Measurements from ENCODE around the gene PHC2.

Gene PHC2

DNA sequence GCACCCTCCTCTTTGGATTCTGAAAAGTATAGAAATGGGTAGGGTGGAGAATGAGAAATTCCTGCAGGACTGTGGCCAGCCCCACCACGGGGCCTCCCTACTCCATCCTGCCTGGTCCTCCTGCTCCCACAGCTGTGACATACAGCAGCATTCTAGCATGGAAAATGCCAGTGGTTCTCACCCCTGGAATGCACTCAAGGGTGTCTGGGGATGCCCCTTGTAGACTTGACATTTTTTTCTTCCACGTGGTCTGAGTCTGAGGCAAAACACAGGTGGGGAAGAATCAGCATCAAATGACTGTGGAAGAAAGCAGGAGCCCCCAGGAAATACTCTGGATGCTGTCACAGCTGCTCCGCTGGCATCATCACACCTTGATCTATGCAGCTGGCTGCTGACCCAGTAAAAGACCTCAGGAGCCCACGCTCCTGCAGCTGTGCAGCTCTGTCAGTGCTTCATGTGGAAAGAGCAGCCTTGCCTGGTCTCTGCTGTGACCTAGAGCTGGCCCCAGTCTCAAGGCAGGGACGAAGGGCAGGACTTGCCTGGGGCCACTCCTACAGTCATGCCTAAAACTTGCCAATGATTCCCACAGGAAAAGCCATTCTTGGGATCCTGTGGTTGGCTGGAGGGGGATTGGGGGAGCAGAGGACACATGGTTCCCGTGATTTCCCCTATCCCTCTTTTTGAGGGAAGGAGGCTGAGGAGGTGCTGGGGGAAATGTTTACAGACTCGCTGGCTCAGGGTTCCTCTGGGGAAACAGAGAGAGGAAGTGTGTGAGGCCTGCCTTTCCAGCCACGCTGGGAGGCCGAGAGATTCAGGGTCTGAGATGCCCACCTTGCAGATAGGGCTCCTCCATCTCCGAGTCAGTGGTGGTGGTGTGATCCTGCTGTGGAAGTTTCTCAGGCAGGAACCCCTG is 99.2 kb downstream of the PHC2 start:
- DNase-seq (ENCODE audit: low spot score) = no peak

DNA sequence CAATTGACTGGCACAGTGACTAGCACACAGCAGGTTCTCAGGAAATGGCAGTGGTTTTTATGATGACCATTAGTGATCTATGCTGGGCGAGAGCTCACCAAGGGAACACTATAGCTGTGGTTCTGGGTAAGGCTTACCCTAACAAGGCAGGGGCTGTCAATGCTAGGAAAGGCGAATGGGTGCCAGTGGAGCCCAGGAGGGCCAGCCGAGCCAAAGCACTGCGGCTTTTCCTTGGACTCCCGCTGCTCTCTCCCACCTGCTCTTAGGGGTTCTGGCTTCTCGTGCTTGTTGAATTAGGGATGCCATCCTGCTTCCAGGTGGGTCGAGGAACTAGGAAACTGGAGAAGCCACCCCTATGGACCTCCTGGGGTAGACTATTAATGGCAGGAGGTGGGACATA is 100.0 kb downstream of the PHC2 start:
- DNase-seq (ENCODE audit: low spot score) = no peak

DNA sequence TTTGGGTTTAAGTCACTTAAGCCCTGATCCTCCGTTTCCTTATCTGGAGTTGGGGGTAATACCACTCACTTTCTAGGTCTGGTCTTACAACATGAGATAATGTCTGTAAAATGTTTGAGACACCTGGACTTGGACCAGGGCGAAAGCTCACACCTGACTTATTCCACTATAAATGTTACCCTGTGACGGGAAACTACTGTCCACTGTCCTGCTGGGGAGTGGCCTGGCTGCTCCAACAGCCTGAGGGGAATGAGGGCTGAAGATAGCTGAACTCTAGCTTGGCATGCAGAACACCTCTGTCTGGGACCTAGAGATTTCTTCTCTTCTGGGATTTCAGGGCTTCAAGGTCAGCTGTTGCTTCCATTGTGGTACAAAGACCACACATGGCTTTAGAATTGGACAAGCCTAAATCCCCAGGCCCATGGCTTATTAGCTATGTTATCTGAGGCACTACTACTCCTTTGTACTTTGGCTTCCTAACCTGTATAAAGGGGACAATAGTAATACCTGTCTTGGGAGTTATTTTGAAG is 100.5 kb downstream of the PHC2 start:
- DNase-seq (ENCODE audit: low spot score) = no peak

DNA sequence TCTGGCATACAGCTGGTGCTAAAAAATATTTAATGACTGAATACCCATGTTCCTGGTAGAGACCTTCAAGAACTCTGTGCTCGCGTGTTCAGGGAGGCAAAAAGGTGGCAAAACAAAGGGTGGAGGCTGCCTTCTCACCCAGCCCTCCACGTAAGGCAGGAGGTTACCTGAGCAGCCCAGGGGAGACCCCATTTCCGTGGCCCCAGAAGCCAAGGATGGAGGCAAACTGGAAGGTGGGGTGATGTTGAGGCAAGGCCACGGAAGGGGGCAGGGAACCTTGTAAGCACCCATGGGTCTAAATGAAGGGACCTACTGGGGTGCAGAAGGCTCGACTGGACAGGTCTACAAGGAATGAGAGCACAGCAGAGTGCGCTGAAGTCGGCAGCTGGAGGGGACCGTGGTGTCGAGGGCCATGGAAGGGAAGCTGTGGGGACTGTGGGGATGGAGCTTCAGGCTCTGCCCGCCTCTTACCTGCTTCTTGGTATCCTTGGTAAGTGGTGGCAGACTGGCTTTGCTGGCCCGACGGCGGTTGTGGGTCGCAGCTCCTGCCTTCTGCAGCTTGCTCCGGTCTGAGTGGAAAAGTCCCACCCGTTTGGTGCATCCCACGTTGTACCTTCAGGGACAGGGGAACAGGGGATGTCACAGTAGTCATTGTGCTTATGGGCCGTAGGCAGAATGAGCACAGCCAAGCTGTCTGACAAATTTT is 101.1 kb downstream of the PHC2 start:
- no peak for DNase-seq (ENCODE audit: low spot score)

DNA sequence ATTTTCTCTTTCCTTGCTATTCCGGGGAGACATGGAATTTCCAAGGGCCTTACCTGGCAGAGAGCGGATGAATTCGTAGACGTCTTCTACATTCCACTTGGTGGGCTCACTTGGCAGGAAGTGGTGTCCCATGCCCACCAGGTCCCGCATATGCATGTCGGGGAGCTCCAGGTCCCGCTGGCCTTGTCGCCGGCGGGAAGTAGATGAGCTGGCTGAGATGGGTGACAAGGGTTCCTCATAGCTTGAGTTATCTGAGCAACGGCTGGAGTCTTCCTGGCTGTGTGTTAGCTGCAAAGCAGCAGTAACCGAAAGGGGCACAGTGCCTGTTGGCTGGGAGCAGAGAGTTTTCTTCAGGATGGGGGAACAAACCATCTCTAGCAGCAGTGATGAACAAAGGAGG is 102.1 kb downstream of the PHC2 start:
- DNase-seq (ENCODE audit: low spot score) = no peak

DNA sequence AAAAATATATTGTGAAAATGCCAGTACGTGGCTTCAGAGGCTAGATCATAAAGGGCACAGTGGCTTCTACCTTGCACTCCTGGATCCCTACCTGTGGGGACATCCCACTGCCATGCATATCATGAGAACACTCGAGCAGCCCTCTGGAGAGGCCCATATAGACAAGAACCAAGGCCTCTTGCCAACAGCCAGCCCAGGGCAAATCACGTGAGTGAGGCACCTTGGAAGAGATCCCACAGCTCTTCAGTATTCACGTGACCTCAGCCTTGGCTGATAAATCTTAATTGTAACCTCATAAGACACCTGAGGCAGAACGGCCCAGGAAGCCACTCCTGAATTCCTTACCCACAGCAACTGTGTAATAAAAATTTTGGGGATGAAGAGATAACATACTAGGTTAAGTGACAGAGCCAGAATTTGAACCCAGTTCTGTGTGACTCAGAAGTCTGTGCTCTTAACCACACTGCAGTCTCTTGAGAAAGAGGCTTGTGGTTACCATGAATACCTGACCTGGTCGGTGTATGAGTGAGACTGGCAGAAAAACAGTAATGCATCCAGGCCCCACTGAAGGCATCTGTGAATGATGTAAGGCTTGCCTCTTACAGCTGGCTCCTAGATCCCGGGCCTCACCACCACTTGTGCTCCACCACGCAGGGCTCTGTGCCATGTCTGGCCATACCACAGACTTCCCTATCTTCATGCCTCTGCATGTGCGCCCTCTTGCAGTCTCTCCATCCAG is 103.1 kb downstream of the PHC2 start:
- DNase-seq (ENCODE audit: low spot score) = no peak

DNA sequence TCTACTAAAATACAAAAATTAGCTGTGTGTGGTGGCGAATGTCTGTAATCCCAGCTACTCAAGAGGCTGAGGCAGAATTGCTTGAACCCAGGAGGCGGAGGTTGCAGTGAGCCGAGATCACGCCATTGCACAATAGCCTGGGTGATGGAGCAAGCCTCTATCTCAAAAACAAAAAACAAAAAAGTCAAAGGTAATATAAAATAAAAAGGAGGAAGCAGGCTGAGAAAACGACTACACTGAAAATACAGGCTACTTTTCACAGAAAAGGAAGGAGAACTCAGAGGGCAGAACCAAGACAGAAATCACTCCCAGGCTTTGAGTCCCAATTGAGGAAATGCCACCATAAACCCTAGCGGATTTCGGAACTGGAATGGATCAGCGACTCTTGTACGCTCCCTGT is 104.1 kb downstream of the PHC2 start:
- no peak for DNase-seq (ENCODE audit: low spot score)

DNA sequence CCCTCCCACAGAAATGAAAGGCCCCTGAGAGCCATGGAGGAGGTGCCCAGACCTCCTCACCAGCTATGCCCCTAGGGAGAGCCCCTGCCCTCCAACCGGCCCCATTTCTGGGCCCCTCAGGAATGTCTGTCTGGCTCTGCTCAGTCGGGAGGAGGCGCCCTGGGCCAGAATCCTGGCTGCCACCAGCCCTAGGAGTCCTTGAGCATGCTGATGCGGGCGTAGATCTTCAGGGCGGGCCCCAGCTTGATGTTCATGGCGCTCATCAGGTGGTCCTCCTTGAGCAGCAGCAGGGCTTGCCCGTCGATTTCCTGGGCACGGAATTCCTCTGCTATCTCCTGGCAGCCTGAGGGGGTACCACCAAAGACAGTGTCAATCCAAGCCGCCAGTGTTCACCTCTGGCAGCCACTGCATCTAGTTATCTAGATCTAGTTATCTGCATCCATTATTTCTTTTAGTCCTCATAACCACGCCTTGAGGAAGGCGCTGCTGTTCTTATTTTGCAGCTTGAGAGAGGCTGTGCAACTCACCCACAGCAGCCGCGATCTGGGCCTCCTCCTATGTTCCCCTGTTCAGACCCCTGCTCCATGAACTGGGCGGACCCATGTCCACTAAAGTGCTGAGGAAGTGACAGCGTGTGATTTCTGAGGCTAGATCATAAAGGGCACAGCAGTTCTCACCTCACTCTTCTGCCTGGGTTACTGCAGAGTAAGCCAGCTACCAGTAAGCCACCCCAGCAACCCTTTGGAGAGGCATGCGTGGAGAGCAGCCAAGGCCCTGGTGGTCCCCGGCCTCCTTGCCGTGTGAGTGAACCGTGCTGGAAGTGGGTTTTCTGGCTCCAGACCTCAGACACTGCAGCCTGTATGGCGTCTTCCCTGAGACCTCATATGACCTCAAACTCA is 106.0 kb downstream of the PHC2 start:
- no peak for DNase-seq (ENCODE audit: low spot score)

DNA sequence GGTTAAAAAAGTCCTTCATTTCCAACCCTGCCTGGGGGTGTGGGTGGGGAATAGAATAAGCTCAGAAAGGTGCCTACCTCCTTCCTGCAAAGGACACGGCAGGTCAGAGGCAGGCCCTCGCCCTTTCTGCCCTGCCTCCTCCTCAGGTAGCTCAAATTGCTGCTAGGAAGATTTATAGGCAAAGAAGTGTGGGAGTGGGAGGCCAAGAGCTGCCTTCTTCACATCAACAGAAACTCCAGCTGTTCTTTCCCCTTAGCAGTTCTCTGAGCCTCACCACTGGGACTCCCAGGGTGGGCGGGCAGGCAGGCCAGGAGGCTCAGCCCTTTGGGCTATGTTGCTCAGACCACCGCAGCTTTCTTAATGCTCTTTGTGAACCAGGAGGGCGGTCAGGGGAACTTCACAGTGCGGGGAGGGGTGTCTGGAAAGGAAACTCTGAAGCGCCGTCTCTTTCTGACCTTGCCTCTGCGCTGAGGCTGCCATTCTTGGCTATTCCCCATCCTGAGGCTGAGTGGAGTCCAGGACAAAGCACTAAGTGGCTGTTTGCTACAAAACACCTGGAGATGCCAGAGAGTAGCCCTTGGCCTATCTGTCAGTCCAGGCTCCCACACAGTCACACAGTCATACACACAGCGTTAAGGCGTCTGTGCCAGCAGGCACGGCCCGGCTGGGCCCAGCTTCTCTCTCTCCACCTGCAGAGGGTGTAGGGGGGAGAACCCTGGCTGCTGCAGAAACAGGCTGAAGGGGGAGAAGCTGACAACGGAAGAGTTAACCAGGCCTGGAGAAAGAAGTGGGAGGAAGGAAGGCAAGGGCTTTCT is 107.0 kb downstream of the PHC2 start:
- DNase-seq (ENCODE audit: low spot score) = no peak

DNA sequence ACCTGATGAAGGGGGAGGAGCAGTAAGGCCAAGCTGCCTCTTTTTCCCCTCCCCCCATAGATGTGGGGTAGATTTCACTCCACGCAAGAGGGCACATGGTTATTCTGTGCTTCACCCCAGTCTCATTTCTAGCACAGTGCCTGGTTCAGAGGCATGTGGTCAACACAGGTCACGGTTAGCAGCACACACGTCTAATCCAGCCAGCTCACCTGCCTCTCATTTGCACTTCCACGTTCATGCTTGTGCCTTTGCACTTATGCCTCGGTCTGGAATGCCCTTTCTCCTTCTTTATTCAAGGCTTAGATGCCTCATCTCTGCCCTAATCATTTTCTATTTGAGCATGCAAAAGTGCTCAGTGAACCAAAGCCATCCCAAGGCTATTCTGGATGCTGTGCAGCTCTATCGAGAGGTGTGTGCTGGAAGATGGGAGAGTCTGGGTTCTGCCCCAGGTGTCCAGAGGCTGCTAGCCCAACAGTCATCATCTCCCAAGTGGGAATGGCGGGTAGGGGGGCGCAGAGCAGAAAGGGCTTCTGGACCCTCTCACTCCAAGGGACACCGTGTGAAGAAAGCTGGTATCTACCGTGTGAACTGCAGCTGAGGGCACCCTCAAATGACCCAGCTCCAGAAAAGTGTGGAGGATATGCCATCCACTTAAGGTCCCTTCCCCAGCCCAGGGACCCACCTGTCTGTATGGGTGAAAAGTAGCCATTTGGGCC is 107.9 kb downstream of the PHC2 start:
- no peak for DNase-seq (ENCODE audit: low spot score)

DNA sequence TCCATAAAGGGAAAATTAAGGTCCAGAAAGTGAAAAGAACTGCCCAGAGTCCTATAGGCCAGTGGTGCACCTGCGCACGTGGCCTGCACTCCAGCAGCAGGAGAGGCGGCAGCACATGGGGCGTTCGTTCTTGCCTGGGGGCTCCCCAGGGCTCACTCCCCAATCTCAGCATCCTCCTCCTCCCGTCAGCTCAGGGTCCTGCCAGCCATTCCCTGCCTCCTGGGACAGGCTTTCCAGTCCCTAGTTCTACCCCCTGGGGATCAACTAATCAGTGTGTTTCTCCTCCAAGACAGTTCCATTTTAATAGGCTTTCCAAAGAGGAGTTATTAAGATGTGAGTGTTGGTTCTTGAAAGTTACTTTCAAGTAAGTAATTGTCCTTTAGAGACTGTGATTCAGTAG is 108.8 kb downstream of the PHC2 start:
- no peak for DNase-seq (ENCODE audit: low spot score)

DNA sequence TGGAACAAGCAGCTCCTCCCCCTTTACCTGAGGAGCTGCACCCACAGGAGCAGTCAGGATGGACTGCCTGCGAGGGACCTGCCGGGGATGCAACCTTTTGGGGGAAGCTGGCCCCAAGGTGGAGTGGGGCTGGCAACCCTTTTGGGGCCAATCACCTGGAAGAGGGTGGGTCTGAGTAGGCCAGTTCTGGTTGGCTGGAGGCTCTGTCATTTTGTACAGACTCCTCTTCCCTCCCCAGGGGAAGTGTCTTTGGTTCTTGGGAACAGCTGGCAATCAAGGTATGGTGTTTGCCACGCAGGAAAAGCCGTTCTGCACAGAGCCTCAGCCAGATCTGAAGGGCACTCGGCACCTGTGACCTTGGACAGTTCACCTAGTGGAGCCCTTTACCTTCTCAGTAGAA is 109.7 kb downstream of the PHC2 start:
- no peak for DNase-seq (ENCODE audit: low spot score)

DNA sequence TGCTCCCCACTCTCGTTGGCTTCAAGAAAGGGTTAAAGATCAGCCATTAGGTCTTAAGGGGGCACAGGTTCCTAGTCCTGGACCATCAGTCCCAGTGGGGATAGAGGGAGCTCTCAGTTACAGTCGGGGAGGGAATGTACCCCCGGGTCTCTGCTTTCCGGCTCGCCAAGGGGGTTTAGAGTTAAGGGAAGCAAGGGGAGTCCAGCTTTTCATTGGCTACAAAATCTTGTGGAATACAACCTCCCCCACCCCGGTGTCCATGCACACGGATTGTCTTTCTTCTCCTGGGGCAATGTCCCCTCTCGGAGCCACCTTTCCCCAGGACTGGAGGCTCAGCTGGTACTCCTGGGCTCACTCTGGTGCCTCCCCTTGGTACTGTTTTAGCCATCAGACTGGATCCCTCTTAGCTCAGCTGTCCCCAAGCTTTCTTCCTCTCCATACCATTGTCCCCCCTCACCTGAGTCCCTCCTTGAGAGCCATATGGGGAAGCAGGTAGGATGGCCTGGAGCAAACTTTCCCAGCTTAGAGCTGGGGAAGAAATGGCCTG is 110.2 kb downstream of the PHC2 start, which contains the start of gene A3GALT2:
TSS of gene A3GALT2 (minus strand) at position 480 of the 547 bp plus-strand sequence. CDS start at position 480, 0 bp downstream.
- DNase-seq (ENCODE audit: low spot score) = no peak

DNA sequence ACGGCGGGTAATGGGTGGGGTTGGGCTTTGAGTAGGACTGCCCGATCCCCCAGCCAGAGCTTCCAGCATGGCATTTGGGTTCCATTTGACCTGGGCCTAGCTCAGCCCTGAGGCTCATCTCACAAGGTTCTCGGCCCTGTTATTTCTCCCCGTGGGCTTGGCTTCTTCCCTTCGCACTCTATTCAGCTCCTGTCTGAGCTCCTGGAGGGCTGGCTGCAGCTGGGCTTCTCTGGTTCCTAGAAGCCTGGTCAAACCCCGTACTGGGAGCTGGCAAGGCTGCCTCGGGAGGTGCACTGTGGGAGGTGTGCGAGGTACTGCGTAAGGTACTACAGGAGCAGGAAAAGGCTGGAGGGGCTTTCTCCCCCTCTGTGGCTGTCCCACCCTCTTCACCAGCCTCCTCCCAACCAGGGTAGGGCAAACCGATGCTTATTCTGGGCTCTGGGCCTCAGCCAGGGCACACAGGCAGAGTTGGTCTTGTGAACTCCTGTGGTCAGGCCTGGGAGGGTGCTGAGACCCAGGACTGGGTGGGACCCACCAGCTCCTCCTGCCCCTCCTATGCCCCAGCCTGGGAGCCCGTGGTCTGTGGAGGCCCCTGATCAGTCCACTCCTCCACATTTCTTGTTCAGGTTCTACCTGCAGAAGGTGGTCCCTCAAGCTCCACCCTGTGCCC is 110.8 kb downstream of the PHC2 start:
- no peak for DNase-seq (ENCODE audit: low spot score)

DNA sequence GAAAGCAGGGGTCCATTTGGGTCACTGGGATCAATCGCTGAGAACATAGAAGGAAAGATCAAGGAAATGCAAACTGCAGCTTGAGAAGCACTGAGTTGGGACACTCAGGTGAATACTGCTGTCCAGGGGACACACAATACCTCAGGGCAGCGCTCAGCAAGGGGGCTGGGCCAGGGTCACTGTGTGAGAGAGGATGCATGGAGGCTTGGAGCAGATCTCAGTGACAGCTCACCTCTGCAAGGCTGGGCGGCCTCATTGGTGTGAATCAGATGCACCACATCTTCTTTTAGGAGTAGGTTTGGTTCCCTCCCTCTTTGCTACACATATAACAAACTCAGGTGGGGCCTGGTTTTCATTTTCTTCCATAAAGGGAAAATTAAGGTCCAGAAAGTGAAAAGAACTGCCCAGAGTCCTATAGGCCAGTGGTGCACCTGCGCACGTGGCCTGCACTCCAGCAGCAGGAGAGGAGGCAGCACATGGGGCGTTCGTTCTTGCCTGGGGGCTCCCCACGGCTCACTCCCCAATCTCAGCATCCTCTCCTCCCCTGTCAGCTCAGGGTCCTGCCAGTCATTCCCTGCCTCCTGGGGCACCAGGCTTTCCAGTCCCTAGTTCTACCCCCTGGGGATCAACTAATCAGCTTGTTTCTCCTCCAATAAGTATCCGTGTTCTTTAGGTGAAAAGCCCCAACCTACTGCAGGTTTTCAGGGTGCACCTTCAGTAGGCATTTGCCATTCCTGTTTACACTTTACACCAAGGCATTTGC is 111.5 kb downstream of the PHC2 start:
- DNase-seq (ENCODE audit: low spot score) = no peak

DNA sequence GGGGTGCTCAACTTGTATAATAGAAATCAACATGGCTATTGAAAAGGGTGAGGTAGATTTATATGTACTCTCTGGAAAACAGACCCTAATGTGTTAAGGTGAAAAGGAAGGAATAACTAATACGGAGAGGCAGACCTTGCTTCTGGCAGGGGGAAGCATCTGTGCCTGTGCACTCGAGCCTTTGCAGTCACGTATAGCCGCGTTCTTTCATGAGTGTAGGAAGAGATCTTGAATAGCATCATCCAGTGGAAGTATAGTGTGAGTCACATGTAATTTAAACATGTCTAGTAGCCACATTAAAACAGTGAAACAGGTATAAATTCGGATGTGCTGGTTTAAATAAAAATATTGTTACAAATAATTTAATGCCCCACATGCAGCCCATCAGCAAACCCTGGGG is 112.9 kb downstream of the PHC2 start:
- no peak for DNase-seq (ENCODE audit: low spot score)

DNA sequence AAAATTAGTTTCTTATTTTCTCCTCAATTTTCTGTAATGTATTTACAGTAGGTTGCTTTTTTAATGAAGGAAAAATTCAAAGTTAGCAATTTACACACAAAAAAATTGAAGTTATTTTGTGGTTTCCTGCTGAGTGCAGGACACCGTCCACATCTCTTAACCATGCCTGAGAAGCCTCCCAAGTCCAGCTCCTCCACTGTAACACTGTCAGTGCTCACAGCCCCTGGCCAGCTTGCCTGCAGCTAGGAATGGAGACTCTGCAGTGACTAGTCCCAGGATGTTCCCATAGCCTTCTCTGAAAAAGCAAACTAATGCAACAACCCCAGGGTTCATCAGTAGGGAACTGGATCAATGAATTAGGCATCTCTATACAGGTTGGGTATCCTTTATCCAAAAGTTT is 113.5 kb downstream of the PHC2 start:
- no peak for DNase-seq (ENCODE audit: low spot score)

DNA sequence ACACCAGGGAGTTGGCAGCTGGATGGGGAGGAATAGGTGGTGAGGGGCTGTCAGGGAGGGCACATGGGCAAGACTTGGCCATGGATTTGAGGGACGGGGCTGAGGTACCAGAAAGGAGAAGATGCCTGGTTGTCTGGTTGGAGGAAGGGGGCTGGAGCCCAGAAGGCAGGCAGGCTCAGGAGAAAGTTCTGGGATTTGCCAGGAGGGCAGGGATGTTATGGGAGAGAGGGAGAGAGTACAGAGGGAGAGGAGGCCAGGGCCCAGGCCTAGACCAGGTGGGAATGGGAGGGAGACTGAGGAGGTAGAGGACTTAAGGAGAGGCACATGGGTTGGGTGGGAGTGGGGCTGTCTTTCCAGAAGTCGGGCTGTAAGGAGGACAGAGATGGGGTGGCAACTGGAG is 114.3 kb downstream of the PHC2 start:
- no peak for DNase-seq (ENCODE audit: low spot score)
